Stimulated activated CD4-positive, alpha-beta T cell treated with anti-CD3 and anti-CD28 coated beads, Interleukin-4, amount 100 ng/mL, for 4 hours (primary cell): ENCODE results near the gene B4GALT2.

ENCODE experiments used
- DNase-seq, 2 experiments: peaks; one replicate each; pipeline ENCODE4 v3.0.0-alpha.2; 2020

B4GALT2 gene, protein sequence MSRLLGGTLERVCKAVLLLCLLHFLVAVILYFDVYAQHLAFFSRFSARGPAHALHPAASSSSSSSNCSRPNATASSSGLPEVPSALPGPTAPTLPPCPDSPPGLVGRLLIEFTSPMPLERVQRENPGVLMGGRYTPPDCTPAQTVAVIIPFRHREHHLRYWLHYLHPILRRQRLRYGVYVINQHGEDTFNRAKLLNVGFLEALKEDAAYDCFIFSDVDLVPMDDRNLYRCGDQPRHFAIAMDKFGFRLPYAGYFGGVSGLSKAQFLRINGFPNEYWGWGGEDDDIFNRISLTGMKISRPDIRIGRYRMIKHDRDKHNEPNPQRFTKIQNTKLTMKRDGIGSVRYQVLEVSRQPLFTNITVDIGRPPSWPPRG

DNA sequence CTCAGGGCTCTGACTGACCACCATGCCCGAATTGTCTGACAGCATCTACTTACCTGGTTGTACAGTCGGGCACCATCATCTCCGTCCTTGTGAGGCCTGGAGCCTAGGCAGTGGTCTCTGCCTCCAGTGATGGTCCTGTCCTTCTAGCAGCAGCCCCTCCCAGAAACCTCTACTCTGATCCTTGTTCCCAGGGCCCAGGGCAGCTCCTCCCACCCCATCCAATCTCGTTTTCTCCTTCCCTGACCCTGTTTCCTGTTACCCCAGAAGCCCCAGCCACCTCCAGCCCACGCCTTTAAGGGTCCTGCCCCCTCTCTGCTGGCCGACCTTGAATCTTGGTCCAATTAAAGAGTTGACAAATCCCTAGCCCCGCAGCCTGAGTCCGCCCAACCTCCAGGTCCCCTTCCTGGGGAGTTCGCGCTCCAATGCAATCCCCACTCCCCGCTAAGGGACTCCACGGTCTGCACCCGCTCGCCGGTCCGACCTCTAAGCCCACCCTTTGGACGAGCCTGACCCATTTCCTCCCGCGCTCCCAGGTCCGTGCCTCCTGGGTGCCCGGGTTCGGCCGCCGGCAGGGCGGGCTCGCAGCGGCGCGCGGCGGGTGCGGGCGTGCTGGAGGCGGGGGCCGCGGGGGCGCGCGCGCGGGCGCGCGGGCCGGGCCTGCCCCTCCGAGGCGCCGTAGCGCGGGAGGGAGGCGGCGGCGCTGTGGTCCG lies at the start of gene B4GALT2:
B4GALT2 (plus strand) TSS at position 660 of the 710 bp plus-strand sequence. CDS start 1,951 bp downstream, outside the sequence.
- DNase-seq = peak; percentile 19 to 52

DNA sequence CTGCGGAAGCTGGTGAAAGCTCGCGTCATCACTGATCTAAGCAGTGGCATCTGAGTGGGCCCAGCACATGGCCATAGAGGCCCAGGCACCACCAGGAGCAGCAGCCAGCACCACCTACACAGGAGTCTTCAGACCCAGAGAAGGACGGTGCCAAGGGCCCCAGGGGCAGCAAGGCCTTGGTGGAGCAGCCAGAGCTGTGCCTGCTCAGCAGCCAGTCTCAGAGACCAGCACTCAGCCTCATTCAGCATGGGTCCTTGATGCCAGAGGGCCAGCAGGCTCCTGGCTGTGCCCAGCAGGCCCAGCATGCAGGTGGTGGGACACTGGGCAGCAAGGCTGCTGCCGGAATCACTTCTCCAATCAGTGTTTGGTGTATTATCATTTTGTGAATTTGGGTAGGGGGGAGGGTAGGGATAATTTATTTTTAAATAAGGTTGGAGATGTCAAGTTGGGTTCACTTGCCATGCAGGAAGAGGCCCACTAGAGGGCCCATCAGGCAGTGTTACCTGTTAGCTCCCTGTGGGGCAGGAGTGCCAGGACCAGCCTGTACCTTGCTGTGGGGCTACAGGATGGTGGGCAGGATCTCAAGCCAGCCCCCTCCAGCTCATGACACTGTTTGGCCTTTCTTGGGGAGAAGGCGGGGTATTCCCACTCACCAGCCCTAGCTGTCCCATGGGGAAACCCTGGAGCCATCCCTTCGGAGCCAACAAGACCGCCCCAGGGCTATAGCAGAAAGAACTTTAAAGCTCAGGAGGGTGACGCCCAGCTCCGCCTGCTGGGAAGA lies 48.7 kb upstream of the B4GALT2 start:
- no peak for DNase-seq

DNA sequence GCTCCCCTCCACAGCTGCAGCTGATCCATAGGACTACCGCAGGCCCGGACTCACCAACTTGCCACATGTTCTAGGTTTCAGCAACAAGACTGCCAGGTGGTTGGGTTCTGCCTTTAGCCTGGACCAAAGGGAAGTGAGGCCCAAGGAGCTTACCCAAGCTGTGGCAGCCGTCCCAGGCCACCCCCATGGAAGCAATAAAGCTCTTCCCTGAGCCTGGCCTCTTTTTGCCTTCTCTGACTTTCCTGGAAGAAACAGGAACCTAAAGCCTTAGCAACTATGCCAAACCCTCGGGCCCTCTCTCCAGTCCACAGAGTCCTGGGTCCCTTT lies 48.1 kb upstream of the B4GALT2 start:
- no peak for DNase-seq

DNA sequence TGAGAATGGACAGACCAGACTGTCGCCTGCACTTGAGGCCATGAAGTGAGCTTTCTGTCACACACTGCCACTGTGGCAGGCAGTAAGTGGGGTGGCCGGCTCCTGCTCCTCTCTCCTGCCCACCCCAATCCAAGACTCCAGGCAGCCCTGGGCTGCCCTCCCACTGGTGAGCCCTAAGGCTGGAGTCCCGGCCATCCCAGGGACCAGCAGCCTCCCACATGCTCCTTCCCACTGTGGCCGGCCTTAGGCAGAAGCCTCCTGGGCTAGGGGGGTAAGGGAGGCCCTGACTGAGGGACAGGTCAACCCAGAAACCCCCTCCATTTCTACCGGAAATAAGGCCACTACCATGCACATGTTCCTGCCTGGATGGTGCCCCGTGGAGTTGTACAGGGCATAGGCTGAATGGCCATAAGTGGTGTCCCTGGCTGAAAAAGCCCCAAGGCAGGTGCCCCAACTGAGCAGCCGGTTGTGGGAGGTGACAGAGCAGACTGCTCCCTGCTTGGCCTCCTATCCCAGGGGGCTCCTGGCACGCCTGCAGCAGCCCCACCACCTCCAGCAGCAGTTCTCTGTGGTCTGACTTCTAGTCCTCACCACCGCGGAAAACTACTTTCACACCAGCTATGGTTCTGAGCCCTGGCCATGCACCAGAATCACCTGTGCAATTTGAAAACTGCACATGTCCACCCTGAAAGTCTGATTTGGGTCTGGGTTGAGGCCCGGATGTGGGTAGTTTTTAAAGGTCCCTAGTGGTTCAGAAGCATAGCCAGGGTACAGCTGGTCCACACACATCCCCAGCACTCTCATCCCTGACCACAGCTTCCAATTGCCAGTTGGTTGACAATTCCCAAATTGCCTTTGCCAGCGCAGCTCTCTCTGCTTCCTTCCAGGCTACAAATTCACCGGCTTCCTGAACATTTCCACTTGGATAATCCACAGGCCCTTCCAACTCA lies 47.0 kb upstream of the B4GALT2 start:
- DNase-seq = no peak

DNA sequence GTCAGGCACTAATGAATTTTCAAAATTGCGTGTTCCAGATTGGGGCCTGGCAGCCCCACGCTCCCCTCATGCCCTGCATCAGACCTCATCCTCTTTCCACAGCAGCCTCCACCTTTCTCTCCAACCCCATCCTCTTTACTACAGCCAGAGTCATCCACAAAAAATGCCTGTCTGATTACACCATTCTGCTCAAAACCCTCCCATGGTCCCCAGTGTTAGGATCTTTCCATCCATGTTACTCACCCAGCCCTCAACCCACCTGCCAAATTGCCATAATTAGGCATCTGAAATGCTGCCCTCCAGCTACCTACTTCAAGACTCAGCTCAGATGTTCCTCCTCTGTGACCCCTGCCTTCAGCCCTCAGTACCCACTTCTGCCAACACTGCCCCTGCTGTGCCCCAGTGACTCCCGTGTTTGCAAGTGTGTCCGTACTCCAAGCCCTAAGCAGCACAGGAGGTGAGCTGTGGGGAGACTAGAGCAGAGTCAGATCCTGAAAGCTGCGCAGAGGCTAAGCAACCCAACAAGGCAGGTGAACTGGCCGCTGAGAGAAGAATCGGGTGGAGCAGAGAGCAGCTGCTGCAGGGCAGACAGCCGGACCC lies 46.1 kb upstream of the B4GALT2 start:
- no peak for DNase-seq

DNA sequence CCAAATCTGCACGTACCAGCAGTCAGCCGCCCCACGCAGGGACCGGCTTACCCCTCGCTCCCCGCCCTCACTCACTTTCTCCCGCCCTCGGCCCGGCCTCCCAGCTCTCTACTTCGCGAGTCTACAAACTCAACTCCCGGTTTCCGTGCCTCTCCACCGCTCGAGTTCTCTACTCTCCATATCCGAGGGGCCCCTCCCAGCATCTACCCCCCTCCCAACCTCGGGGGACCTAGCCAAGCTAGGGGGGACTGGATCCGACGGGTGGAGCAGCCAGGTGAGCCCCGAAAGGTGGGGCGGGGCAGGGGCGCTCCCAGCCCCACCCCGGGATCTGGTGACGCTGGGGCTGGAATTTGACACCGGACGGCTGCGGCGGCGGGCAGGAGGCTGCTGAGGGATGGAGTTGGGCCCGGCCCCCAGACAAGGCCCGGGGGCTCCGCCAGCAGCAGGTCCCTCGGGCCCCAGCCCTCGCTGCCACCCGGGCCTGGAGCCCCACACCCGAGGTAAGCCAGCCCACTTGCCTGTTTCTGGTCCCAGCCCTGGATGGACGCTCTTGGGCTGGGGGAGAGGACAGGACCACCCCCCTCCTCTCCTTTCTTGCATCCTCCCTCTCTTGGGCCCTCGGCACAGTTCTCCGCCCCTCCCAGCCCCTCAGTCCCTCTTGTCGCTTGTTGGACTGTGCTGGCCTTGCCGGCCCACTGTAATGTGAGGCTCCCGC lies 45.5 kb upstream of the B4GALT2 start, which contains the start of gene ARTN:
ARTN (plus strand) TSS at position 416 of the 715 bp plus-strand sequence. CDS start 1,856 bp downstream, outside the sequence.
- DNase-seq = no peak

DNA sequence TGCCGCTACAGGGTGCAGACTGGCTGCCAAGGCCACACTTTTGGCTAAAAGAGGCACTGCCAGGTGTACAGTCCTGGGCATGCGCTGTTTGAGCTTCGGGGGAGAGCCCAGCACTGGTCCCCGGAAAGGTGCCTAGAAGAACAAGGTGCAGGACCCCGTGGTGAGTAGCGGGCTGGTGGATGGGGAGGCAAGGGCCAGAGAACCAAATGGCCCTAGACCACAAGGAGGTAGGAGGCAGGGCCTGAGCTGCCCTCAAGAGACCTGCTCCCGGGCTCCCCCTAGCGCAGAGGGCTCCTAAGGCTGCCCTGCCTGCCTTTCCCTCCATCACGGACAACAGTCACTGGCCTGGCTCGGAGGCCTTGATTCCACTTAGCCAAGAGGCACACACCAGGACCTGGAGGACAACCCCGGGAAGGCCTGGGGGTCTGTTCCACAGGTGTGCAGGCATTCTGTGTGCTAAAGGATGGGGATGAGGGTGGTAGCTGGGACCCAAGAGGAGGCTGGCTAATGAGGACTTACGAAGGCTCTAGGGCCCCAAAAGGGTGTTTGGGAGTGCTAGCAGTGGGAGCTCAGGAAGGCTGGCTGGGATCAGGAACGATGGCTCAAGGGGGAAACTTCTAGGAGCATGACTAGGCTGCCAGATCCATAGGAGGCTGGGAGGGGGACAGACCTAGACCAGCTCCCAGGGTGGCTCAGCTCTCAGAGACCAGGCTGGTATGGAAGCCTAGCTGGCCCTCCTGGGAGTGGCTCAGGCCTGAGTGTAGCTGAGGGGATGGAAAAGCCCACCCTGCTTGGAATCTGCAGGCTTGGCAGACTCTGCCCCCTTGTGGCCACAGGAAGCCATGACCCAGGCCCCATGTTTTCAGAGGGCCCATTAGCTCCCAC lies 44.7 kb upstream of the B4GALT2 start:
- peak; percentile 24 to 58 for DNase-seq

DNA sequence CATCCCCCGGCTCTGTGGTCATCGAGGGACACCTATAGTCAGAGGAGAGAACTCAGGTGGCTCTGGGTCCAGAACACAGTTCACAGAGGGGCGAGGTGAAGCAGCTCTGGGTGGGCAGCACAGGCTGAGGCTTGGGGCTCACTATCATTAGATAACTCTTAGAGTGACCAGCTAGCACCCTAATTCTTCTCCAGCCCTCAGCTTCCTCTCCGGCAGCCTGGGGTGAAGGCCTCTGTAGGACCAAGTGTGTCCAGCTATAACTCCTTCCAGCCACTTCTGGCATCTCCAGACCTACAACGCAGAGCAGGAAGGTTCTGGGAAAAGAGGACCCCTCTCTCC lies 44.1 kb upstream of the B4GALT2 start:
- DNase-seq = no peak

DNA sequence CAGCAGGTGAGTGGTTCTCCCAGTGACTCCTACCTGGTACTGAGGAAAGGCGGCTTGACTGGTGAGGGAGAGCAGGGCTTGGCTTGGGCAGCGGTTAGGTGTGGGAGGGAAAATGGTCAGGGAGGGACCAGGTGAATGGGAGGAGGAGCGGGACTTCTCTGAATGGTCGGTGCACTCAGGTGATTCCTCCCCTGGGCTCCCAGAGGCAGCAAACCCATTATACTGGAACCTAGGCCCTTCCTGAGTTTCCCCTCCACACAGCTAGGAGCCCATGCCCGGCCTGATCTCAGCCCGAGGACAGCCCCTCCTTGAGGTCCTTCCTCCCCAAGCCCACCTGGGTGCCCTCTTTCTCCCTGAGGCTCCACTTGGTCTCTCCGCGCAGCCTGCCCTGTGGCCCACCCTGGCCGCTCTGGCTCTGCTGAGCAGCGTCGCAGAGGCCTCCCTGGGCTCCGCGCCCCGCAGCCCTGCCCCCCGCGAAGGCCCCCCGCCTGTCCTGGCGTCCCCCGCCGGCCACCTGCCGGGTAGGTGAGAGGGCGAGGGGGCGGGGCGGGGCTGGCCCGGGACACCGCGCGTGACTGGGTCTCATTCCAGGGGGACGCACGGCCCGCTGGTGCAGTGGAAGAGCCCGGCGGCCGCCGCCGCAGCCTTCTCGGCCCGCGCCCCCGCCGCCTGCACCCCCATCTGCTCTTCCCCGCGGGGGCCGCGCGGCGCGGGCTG lies 43.1 kb upstream of the B4GALT2 start:
- no peak for DNase-seq

DNA sequence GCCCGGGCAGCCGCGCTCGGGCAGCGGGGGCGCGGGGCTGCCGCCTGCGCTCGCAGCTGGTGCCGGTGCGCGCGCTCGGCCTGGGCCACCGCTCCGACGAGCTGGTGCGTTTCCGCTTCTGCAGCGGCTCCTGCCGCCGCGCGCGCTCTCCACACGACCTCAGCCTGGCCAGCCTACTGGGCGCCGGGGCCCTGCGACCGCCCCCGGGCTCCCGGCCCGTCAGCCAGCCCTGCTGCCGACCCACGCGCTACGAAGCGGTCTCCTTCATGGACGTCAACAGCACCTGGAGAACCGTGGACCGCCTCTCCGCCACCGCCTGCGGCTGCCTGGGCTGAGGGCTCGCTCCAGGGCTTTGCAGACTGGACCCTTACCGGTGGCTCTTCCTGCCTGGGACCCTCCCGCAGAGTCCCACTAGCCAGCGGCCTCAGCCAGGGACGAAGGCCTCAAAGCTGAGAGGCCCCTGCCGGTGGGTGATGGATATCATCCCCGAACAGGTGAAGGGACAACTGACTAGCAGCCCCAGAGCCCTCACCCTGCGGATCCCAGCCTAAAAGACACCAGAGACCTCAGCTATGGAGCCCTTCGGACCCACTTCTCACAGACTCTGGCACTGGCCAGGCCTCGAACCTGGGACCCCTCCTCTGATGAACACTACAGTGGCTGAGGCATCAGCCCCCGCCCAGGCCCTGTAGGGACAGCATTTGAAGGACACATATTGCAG lies 42.4 kb upstream of the B4GALT2 start:
- no peak for DNase-seq

DNA sequence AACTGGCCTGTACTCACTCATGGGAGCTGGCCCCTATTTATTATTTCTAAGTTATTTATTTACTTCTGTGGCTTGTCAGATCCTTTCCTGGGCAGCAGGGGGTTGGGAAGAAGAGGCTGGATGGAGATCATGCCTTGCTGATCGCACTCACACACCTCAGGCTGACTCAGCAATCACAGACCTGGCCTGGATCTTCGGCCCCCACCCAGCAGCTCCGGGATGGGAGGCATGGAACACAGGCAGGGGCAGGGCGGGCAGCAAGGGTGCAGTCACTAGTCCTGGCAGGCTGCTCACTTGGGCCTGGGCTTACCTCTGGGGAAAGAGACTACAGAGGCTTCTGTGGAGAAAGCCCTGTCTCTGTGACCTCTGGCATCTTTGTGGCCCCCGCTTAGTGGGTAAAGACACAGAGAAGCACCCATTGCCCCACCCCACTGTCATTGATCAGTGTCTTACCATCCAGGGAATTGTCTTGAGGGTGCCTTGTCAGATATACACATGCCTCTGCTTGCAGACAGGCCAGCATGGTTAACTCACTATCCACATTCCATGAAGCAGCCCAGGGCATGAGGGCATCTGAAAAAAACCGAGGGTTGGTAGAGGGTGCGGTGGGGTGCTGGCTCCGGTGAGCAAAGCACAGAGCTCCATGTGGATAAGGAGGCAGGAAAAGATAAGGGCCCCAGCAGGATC lies 41.7 kb upstream of the B4GALT2 start:
- no peak for DNase-seq

DNA sequence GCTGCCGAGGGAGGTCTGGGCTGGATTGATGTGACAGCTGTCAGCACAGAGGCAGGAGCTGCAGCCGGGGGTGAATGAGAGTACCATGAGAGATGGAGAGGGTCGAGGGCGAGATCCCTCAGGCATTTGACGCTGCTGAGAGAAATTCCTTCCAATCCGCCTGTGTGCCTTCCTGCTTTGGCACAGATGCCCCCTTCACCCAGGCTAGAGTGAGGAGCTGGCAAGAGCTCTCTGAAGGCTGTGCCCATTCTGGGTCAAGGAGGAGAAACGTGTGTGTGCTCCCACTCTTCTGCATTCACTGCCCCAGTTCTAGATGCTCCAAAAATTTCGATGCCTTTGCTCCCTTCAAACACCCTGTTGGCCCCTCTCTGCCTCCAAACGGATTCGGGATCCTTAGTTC lies 40.6 kb upstream of the B4GALT2 start:
- DNase-seq = no peak

DNA sequence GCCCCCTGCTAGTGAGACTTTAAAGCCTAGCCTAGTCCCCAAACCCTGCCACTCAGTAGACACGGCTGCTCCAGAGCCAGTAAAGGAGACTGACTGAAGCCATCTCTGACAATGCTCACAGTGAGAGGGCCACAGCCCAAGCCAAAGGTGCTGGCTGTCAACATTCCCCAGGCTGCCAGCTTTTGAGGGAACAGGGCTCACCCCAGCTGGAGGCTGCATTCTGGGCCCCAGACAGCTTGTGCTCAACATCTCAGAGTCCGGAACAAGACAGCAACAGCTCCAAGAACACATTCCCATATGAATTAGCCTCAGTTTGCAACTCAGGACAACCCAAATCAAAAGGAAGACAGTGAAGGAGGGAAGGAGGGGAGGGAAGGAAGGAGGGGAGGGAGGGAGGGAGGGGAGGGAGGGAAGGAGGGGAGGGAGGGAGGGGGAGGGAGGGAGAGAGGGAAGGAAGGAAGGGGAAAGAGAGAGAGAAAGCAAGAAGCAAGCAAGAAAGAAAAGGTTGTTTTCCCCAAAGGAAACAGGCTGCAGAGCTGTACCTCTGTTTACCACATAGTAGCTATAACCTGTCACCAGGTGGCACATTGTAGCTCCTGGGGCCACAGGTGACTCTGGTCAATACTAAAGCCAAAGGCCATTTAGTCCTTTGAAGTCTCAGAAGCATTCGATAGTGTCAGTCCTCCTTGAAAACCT lies 40.0 kb upstream of the B4GALT2 start:
- no peak for DNase-seq

DNA sequence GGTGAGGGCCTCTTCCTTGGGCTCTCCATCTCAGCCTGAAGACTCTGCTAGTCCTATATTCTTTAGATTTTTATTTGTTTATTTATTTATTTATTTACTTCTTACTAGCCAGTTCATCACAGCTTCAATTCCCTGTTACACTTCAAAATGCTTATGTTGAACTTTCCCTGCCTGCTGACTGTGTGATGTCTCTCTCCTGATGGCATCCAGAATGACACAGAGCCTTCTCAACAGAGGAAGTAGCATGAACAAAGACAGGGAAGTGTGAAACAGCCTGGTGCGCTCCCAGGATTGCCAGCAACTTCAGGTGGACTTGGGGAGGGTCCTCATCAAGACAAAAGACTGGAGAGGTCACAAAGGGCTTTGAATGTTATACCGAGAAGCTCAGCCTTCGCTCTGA lies 36.6 kb upstream of the B4GALT2 start:
- DNase-seq = no peak

DNA sequence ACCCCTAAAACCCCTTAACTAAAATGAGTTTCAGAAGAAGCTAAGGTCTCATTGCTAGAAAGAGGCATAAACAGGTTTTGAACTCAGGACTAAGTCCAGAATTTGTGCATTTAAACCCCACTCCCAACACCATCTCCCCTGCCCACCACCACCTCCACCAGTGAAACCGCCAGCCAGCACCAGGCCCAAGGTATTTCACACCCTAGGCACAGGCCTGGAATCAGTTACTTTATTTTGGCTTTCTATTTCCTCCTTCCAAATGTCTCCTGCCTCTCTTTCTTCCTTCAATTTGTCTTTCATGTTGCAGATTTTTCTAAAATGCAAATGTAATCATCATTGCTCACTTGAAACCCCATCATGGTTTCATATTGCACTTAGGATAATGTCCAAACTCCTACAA lies 34.1 kb upstream of the B4GALT2 start:
- DNase-seq = no peak

DNA sequence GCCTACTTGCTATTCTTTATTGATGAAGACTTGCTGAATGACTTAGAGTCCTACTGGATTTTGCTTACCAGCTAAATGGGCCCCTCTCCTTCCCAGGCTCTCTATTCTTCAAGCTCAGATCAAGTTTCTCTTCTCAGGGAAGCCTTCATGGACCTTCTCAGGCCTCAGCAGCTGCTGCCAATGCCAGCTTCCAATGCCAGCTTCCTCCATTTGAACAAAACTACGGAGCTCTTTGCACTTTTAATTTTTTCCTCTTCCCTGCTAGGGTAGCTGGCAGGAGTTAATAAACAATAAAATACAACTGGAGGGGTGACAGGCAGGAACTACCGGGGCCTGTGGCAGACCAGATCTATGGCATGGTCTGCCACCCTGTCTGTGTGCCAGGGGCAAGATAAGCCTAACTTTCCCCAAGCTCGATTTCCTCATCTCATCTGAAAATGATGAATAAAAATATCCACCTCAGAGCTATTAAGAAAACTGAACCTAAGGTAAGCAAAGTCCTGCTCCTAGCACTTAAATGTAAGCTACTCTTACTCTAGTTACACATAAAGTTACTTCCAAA lies 33.3 kb upstream of the B4GALT2 start:
- no peak for DNase-seq
